Right cardiac atrium (tissue), 5 donors: ENCODE measurements around the gene PLEKHA6. TPM values are rescaled to one million over a fixed set of nuclear protein-coding genes. Genes with fewer than 3 reads are reported as not detected.

ENCODE experiments used
- ATAC-seq, 2 donors: fragments of 200-7000 bp; cut with Tn5 transposase; one replicate each; pipeline versions ENCODE4 v1.8.0 to v1.9.1; 2020; ENCODE audit warnings: moderate library complexity in 2 of 2, mild to moderate bottlenecking in 1 of 2
- DNase-seq, 3 donors: peaks; one replicate each; pipeline ENCODE4 v3.0.0-alpha.2; 2020
- H3K27ac ChIP-seq: one replicate; pipeline ENCODE4 v1.5.1; 2013; ENCODE audit warnings: mild to moderate bottlenecking, low read length, control low read depth, moderate library complexity
- H3K27me3 ChIP-seq: one replicate; pipeline ENCODE4 v1.6.1; 2013; ENCODE audit not compliant: control insufficient read depth, insufficient read depth
- H3K4me1 ChIP-seq: one replicate; pipeline ENCODE4 v1.6.1; 2013; ENCODE audit warnings: low read length; ENCODE audit not compliant: control insufficient read depth, insufficient read depth
- H3K4me3 ChIP-seq: one replicate; pipeline ENCODE4 v1.5.1; 2013; ENCODE audit warnings: low read length, control low read depth
- H3K9me3 ChIP-seq: one replicate; pipeline ENCODE4 v1.6.1; 2013; ENCODE audit warnings: low read length; ENCODE audit not compliant: control insufficient read depth
- WGBS: extraction: QIAGEN DNeasy Blood & Tissue Kit; methylation state at CpG from one replicate; pipeline ENCODE4 v1.1.7; 2013; 5-methylcytosine and 5-hydroxymethylcytosine counted together
- intact Hi-C, 4 donors: fragments of 100-400 bp; cut with DNase I; formaldehyde crosslinking; loops; one replicate each; pipeline versions ENCODE4 v1.11.0 to v1.14.0; 2022 to 2023
- polyA plus RNA-seq: library from polyadenylated mRNA; stranded (reverse); fragments of 200-250 nt; gene quantifications from one replicate; pipeline ENCODE4 v1.2.3, GENCODE V29; 2013
- total RNA-seq, 4 donors: library from RNA; stranded (reverse); fragmentation: NEBNext Ultra II Directional; extraction: Animal tissue kit (Norgen Biotek cat#: 25700); gene quantifications; one replicate each; pipeline ENCODE4 v1.2.1, GENCODE V29; 2021
- donor health status: healthy with polysubstance abuse.
- donor health status: DM: no; HTN: yes; CAD: no.
- donor health status: DM: no; HTN: no; CAD: no.
- donor health status: DM: no; HTN: yes; CAD: no; lungs with severe emphysema.
- donor health status: DM: yes; HTN: yes; CAD: no.

Gene PLEKHA6
- total and polyA plus RNA-seq, 5 donors = 17.7 to 55.4 (median 28.9) TPM

DNA sequence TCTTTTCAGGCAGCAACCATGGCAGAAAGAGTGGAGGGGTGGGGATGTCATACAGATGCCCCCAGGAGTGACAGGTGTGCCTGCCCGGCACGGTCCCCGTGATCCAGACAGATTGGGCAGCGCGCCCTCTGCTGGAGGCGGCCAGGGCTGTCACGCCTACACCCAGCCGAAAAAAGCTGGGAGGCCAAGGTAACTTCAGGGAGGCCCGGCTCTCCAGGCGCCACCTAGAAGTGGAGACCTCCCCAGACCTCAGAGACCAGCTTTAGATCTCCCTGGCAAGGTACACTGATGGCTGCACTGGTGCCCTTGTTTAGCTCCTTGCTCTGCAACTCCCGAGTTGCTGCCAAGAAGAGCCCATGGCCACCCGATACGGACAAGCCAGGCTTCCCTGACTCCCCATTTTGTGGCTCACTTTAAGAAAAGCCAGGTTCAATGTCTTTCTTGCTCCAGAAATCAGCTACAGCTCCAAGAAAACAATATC lies 152.6 kb downstream of the PLEKHA6 start:
- ATAC-seq = peak; percentile 87 to 89
- Histone ChIP-seq H3K4me3 (no peak overlapping the region), H3K9me3 (no peaks in the 10 kb centered on the region), H3K27ac (no peak overlapping the region), H3K4me1 (no peaks in the 10 kb centered on the region), H3K27me3 (no peaks in the 10 kb centered on the region)
- 19% methylated on average over 13 of the region's 13 CpGs for WGBS
- DNase-seq = peak; percentile 63 to 88 (median 87)
- intact Hi-C loops = loop anchor here in 3 of 4 donors (5.0 kb wide), 1 partner anchor 45 kb away; no protein-coding TSS in a partner anchor

DNA sequence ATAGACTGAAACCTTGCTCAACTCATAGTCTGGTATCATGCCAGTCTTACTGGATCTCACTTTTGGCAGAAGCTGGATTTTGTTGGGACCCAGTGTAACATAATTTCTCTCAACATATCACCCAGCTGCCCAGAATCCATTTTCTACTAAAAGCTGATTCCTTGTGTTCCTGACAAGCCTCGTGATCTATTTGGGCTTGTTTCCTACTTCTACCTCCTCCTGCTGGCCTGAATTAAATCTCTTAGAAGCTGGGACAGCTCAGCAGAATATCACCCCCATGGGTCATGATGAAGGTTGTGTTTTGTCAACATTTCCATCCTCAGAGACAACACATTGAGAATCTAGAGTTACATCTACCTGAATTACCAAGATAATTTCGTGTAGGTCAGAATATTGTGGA lies 153.6 kb downstream of the PLEKHA6 start:
- Histone ChIP-seq H3K4me1 (no peaks in the 10 kb centered on the region), H3K27me3 (no peaks in the 10 kb centered on the region), H3K9me3 (no peaks in the 10 kb centered on the region), H3K4me3 (no peak overlapping the region), H3K27ac (no peak overlapping the region)
- ATAC-seq (no peak), DNase-seq (no peak)
- intact Hi-C loops = loop anchor here in 3 of 4 donors (5.0 kb wide), 1 partner anchor 44 kb away; no protein-coding TSS in a partner anchor
- WGBS = 49% methylated on average over 2 of the region's 2 CpGs

DNA sequence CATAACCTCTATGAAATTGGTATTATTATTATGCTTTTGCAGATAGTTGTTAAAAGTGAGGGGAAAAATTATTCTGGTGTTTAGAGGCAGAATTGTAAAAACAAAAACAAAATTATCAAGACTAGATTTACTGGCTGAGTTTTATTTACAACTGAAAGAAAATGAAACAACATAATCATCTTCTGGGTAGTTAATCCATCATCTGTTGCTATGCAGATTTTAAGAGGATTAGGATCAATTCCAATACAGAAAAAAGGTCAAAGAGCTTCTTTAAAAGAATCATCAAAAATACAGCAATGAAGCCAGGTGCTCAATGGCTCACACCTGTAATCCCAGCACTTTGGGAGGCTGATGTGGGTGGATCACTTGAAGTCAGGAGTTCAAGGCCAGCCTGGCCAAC lies 154.2 kb downstream of the PLEKHA6 start:
- no peak for ATAC-seq
- Histone ChIP-seq H3K4me1 (no peaks in the 10 kb centered on the region), H3K27ac (no peak overlapping the region), H3K4me3 (no peak overlapping the region), H3K9me3 (no peaks in the 10 kb centered on the region), H3K27me3 (no peaks in the 10 kb centered on the region)
- DNase-seq = no peak
- intact Hi-C loops = loop anchor here in 3 of 4 donors (5.0 kb wide), 1 partner anchor 43 kb away; no protein-coding TSS in a partner anchor

DNA sequence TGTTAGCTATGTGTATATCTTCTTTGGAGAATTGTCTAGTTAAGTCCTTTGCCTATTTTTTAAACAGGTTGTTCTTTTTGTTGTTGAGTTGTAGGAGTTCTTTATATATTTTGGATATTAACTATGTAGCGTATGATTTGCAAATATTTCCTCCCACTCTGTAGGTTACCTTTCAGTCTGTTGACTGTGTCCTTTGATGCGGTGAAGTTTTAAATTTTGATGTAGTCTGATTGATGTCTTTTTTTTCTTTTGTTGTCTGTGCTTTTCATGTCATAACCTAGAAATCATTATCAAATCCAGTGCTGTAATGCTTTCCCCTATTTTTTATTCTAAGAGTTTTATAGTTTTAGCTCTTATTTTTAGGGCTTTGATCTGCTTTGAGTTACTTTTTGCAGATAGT lies 154.8 kb downstream of the PLEKHA6 start:
- intact Hi-C loops = loop anchor here in 3 of 4 donors (5.0 kb wide), 1 partner anchor 43 kb away; no protein-coding TSS in a partner anchor
- H3K27me3 ChIP-seq = no peaks in the 10 kb centered on the region
- 95% methylated on average over 2 of the region's 2 CpGs for WGBS

DNA sequence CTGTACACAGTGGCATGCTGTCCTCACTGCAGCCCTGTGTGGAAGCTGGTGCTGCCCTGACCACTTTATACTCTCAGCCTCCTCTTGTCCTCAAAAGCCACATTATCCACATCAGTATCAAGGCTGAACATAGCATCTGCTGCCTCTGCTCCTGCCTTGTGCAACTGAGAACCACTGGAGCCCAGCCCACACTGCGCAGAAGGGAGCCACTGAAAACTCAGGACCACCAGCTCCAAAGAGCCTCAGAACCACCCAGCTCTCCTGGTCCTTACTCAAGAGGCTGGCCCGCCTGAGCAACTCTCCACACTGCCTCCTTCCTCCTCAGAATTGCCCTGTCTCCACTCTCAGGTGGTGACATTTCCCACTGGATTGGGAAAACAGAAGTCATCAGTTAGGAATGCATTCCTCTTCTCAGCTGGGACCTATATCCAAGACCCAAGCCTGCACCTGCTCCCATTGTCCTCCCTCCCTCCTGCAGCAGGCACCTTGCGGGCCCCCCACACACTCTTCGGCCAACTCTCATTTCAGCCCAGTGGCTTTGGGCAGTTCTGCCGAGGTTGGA lies 156.4 kb downstream of the PLEKHA6 start:
- H3K27me3 ChIP-seq = no peaks in the 10 kb centered on the region
- DNase-seq = no peak
- ATAC-seq = no peak
- no peak overlapping the region for H3K4me3 ChIP-seq
- intact Hi-C loops = no loop called here
- H3K9me3 ChIP-seq = no peaks in the 10 kb centered on the region
- no peak overlapping the region for H3K27ac ChIP-seq
- WGBS = 89% methylated on average over 5 of the region's 5 CpGs
- no peaks in the 10 kb centered on the region for H3K4me1 ChIP-seq

More for the DNA sequence above, 154.8 kb downstream of the PLEKHA6 start:
- ATAC-seq (no peak), DNase-seq (no peak)
- H3K9me3 ChIP-seq = no peaks in the 10 kb centered on the region
- H3K4me3 ChIP-seq = no peak overlapping the region
- H3K4me1 ChIP-seq = no peaks in the 10 kb centered on the region
- no peak overlapping the region for H3K27ac ChIP-seq

DNA sequence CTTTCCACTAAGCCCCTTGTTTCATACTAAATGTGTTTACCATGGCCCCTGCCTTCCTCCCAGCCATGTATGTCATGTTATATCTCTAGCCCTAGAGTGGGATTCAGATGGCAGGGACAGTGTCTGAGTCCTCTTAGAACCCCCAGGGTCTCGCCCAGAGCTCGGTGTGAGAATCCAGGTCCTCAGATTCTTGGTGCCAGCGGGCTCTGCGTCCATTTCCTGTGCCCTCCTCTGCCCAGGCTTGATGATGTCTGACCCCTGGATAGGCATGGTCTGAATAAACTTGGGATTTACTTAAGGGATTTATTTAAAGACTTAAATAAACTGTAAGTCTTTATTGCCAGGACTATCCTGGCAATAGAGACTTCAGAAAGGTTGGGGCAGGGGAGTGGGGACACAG lies 157.2 kb downstream of the PLEKHA6 start:
- Histone ChIP-seq H3K27ac (no peak overlapping the region), H3K9me3 (no peaks in the 10 kb centered on the region), H3K27me3 (no peaks in the 10 kb centered on the region), H3K4me1 (no peaks in the 10 kb centered on the region), H3K4me3 (no peak overlapping the region)
- WGBS = 90% methylated on average over 4 of the region's 4 CpGs
- DNase-seq (no peak), ATAC-seq (no peak)
- intact Hi-C loops = no loop called here

DNA sequence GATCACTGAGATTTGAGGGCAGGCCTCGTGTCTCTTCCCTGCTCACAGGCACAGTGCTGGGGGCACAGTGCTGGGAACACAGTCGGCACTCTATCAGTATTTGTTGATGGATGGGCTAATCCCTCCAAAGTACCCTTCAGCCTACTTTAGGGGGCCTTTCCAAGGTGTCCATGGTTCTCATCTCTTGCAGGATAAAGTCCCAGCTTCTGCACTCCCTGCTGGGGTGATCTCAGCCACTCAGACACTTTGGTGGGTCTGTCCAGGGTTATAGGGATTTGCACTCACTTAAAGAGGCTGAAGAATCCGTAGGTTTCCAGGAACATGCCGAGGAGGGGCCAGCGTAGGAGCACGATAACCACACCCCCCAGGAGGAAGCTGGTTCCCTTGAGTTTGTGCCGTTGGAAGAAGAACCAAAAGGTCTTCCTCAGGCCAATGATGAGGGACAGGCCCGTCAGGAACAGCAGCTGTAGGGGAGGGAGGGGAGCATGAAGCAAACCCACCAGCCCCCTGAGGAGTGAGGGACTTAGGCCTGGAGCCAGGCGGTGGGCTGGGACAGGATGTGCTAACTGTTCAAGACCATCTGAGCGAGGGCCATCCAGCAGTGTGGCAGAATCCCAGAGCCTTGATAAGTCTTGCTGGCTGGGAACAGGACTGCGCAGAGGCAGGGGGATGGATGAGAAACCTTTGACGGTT lies 158.2 kb downstream of the PLEKHA6 start:
- Histone ChIP-seq H3K4me3 (no peak overlapping the region), H3K4me1 (no peaks in the 10 kb centered on the region), H3K27ac (no peak overlapping the region), H3K27me3 (no peaks in the 10 kb centered on the region), H3K9me3 (no peaks in the 10 kb centered on the region)
- ATAC-seq (no peak), DNase-seq (no peak)
- WGBS = 77% methylated on average over 12 of the region's 12 CpGs
- intact Hi-C loops = no loop called here

DNA sequence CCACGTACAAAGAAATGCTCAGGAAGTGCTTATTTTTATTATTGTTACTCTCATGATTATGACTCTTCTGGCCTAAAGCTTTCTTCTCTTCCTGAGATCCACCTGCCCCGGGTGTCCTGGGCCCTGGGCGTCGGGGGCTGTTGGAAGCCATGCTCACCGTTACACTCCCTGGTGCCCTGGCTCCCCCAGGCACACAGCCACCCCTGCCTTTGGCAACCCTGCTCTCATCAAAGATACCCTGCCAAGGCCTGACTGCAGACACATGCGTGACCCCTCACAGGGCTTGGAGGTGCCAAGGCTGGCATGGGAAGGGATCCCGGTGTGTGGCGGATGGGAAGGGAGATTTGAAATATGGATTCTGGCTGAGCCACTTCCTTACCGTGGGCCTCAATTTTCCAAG lies 160.2 kb downstream of the PLEKHA6 start:
- Histone ChIP-seq H3K4me3 (no peak overlapping the region), H3K27ac (no peak overlapping the region), H3K27me3 (no peaks in the 10 kb centered on the region), H3K9me3 (no peaks in the 10 kb centered on the region), H3K4me1 (no peaks in the 10 kb centered on the region)
- 68% methylated on average over 9 of the region's 9 CpGs for WGBS
- ATAC-seq (peak; percentile 49 to 55), DNase-seq (peak in 1 of 3 donors; percentile 64)
- intact Hi-C loops = no loop called here

DNA sequence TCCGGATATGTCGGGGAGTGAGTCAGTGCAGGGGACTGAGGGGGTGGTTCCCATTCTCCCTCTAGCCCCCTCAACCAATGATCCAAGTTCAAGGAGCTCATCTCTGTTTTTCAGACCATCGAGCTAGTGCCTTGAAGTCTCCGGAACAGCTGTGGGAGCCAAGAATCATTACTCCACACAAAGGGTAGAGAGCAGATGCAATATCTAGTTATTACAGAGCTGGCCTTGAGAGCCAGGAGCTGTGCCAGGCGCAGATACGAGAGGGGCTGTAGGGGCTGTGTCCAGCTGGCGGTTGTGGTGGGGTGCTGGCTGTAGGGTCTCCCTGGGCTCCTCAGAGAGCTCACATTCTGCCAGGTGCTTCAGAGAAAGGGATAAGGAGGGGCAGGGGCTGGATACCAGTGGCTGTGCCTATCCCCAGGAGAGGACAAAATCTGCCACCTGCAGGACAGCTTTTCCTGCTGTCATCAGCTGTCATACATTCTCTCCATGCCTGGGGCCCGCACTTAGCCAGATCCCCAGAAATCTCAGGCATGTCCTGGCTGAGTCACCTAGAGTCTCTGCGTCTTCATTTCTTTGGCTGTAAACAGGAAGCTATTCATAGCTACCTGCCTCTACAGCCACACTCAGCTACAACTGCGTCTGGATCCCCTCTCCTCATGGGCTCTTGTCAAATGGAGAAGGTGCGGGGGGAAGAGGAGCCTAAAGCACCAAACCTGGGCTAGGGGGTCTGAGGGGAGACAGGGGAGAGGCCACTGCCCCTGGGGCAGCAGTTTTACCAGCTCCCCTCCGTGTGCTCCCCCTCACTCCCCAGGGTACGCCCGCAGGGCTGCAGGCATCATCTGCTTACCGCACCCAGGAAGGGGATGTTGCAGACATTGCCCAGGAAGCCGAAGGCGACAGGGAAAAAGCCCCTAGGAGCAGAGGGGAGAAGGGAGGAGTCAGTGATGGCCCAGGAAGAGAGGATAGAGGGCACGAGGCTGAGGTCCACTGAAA lies 161.1 kb downstream of the PLEKHA6 start:
- ATAC-seq (peak; percentile 34 to 42), DNase-seq (peak in 1 of 3 donors; percentile 53)
- 47% methylated on average over 18 of the region's 18 CpGs for WGBS
- Histone ChIP-seq H3K27me3 (no peaks in the 10 kb centered on the region), H3K4me3 (no peak overlapping the region), H3K9me3 (no peaks in the 10 kb centered on the region), H3K27ac (no peak overlapping the region), H3K4me1 (no peaks in the 10 kb centered on the region)
- intact Hi-C loops = no loop called here

DNA sequence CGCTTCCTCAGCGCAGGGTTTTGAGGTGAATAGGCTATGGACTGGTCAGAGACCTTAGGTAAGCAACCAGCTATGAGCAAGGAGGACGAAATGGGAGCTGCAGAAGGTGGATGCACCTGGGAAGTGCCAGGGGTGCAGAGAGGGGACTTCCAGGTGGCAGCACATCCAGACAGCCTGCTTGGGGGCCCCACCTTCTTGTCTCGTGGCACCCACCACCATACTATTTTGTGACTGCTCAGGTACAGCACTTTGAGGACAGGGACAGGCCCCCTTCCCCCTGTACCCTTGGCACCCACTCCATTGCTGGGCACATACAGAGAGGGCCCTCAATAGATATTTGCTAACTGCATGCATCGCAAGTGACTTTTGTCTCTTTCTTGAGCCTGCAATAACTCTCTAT lies 162.7 kb downstream of the PLEKHA6 start:
- Histone ChIP-seq H3K4me3 (no peak overlapping the region), H3K27ac (no peak overlapping the region), H3K4me1 (no peaks in the 10 kb centered on the region), H3K27me3 (no peaks in the 10 kb centered on the region), H3K9me3 (no peaks in the 10 kb centered on the region)
- 88% methylated on average over 5 of the region's 5 CpGs for WGBS
- no peak for ATAC-seq
- no peak for DNase-seq
- intact Hi-C loops = no loop called here
